Esophagus muscularis mucosa (tissue), 4 donors: ENCODE measurements around the gene PRSS16. TPM values are rescaled to one million over a fixed set of nuclear protein-coding genes. Genes with fewer than 3 reads are reported as not detected.

Experiments used
- DNase-seq: peaks from one replicate; pipeline ENCODE4 v3.0.0-alpha.2; 2017; ENCODE audit errors: extremely low spot score
- H3K27ac ChIP-seq, 4 donors: fragments of 200-600 bp; sonication (generic); replicated peaks in 1 of 4; 1 replicate in 3 of 4; 2 replicates in 1 of 4; pipeline ENCODE4 v1.5.1; 2016 to 2019; ENCODE audit warnings: mild to moderate bottlenecking in 1 of 4
- H3K27me3 ChIP-seq, 4 donors: fragments of 200-600 bp; sonication (generic); one replicate each; pipeline versions ENCODE4 v1.5.1 to v1.6.0; 2016 to 2019
- H3K36me3 ChIP-seq, 4 donors: fragments of 200-600 bp; sonication (generic); one replicate each; pipeline ENCODE4 v1.5.1; 2016 to 2019
- H3K4me1 ChIP-seq, 4 donors: fragments of 200-600 bp; sonication (generic); one replicate each; pipeline ENCODE4 v1.5.1; 2016 to 2019
- H3K4me3 ChIP-seq, 4 donors: fragments of 200-600 bp; sonication (generic); 1 replicate in 2 of 4; 2 replicates in 2 of 4; pipeline ENCODE4 v1.5.1; 2016 to 2019; ENCODE audit warnings: mild to moderate bottlenecking in 4 of 4, moderate library complexity in 1 of 4
- H3K9me3 ChIP-seq, 4 donors: fragments of 200-600 bp; sonication (generic); 1 replicate in 3 of 4; 2 replicates in 1 of 4; pipeline ENCODE4 v1.5.1; 2016 to 2019
- EP300 ChIP-seq: sonication (generic); formaldehyde crosslinking; IDR thresholded peaks from one replicate; pipeline ENCODE4 v1.6.1; 2017; ENCODE audit warnings: antibody characterized with exemption
- POLR2A ChIP-seq: fragments of 450-650 bp; IDR thresholded peaks from one replicate; pipeline ENCODE4 v1.6.1; 2017; ENCODE audit warnings: antibody characterized with exemption, moderate library complexity, mild to moderate bottlenecking, low read depth
- POLR2AphosphoS5 ChIP-seq, 2 donors: sonication (generic); formaldehyde crosslinking; IDR thresholded peaks; one replicate each; pipeline ENCODE4 v1.6.1; 2017; ENCODE audit warnings: antibody characterized with exemption in 2 of 2
- WGBS: methylation state at CpG from one replicate; pipeline ENCODE4 v1.1.5; 2018; 5-methylcytosine and 5-hydroxymethylcytosine counted together
- intact Hi-C: fragments of 100-400 bp; cut with DNase I; formaldehyde crosslinking; loops from one replicate; pipeline ENCODE4 v1.15.1; 2023
- total RNA-seq, 4 donors: library from RNA; depleted of rRNA; stranded (reverse); fragments of >200 nt; gene quantifications; one replicate each; pipeline versions ENCODE4 v1.1.0 to v1.2.1, GENCODE V29; 2016
- TF ChIP-seq, protein P1 (sequence below), 3 experiments: fragments of 200-600 bp in 2 of 3; fragments of 450-650 bp in 1 of 3; sonication (generic) in 2 of 3; IDR thresholded peaks; one replicate each; pipeline ENCODE4 v1.5.1; 2017 to 2019; ENCODE audit warnings: antibody characterized with exemption in 3 of 3, mild to moderate bottlenecking in 2 of 3, moderate library complexity in 1 of 3

PRSS16 gene
- total RNA-seq, 4 donors from 2014 or later, result not detected

DNA sequence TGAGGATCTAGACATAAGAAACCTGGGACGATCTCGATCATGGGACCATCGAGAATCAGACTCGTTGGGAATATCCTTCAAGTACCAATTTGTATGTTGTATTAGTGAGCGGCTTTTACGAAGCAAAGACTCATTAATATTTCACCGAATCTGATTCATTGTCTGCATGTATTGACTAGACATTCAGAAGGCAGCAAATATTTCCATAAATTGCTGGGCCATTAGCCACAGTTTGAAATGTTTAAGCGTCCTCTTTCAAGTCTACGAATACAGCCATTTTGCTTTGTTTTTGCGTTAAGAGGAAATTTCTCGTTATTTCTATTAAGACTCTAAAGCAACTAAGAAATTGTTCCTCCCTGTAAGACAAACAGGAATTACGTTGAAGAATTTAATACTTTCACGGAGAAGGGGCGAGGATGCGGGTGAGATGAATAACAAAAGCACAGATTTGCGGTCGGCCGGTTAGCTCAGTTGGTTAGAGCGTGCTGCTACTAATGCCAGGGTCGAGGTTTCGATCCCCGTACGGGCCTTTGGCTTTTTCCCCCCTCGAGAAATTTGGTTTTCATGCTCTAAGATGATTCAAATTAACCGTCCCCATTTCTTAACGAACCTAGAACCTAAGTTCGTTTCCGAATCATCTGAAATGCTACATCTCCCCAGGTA is 46.1 kb downstream of the PRSS16 start:
- intact Hi-C loops, result no loop called here
- no peak for DNase-seq
- Histone ChIP-seq H3K27ac (no peak overlapping the region), H3K36me3 (no peaks in the 10 kb centered on the region), H3K27me3 (peaks cover 0 to 100% (median 77%) of the 10 kb centered on the region in 4 donors), H3K4me1 (peaks cover 0 to 10% (median 1%) of the 10 kb centered on the region in 4 donors), H3K9me3 (peaks cover 0 to 3% (median 0%) of the 10 kb centered on the region in 4 donors), H3K4me3 (no peak overlapping the region)
- TF ChIP-seq EP300 (no peak), POLR2A (no peak), POLR2AphosphoS5 (IDR thresholded peaks at IDR 0.05) (no peak)
- TF ChIP-seq, protein P1, sequence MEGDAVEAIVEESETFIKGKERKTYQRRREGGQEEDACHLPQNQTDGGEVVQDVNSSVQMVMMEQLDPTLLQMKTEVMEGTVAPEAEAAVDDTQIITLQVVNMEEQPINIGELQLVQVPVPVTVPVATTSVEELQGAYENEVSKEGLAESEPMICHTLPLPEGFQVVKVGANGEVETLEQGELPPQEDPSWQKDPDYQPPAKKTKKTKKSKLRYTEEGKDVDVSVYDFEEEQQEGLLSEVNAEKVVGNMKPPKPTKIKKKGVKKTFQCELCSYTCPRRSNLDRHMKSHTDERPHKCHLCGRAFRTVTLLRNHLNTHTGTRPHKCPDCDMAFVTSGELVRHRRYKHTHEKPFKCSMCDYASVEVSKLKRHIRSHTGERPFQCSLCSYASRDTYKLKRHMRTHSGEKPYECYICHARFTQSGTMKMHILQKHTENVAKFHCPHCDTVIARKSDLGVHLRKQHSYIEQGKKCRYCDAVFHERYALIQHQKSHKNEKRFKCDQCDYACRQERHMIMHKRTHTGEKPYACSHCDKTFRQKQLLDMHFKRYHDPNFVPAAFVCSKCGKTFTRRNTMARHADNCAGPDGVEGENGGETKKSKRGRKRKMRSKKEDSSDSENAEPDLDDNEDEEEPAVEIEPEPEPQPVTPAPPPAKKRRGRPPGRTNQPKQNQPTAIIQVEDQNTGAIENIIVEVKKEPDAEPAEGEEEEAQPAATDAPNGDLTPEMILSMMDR (IDR thresholded peaks at IDR 0.05), result no peak
- 26% methylated on average over 28 of the region's 28 CpGs for WGBS

DNA sequence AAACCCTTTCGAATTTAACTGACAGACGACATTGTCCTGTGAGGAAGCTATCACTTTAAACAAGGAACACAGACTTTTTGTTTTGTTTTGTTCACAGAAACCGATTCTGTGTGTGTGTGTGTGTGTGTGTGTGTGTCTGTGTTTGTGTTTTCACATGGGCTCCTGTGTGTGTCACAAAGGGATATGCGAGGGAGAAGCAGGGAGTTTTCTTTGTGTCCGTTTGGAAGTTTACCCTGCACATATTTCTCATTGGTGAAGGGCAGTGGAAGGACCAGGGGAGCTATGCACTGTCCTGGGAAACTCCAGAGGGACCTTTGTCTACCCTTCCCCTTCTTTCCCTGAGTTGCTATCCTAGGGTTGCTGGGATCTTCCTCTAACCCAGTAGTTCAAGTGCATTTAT is 46.9 kb downstream of the PRSS16 start:
- intact Hi-C loops, result no loop called here
- TF ChIP-seq, protein P1 (IDR thresholded peaks at IDR 0.05), result no peak
- TF ChIP-seq POLR2AphosphoS5 (IDR thresholded peaks at IDR 0.05) (no peak), EP300 (no peak), POLR2A (no peak)
- Histone ChIP-seq H3K36me3 (no peaks in the 10 kb centered on the region), H3K27ac (no peak overlapping the region), H3K4me3 (no peak overlapping the region), H3K4me1 (peaks cover 0 to 10% (median 1%) of the 10 kb centered on the region in 4 donors), H3K27me3 (peaks cover 0 to 100% (median 69%) of the 10 kb centered on the region in 4 donors), H3K9me3 (peaks cover 0 to 3% (median 0%) of the 10 kb centered on the region in 4 donors)
- 28% methylated on average over 5 of the region's 5 CpGs for WGBS
- DNase-seq, result no peak

DNA sequence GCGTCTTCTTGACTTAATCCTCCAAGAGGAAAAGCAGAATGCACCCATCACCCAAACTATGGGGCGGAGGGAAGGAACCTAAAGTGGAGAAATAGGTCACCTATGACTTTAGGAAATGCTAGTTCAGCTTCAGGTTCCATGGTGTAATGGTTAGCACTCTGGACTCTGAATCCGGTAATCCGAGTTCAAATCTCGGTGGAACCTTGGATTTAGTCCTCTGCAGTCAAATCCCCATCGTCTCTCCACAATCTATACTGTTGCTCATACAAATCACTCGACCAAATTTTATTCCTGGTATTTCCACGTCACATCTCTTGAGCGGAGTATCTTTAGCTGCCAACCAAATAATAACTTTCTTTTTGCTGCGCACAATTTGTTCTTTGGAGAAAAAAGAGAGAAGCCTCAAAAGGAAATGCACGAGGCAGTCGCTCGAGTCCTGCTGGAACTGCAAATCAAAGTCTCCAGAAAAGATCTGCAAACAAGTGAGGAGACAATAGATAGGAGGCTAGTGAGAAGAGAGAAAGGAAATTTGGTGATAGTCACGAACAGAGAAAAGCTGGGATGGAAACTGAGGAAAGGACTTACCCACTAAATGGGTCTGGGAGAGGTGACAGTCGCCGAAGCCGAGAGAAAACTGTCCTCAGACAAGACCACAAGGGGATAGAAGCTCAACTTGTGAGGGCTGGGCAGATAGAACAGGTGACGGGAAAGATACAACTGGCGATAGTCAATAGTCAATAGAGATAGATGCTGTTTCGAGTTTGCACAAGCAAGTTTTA is 48.0 kb downstream of the PRSS16 start:
- no peak for TF ChIP-seq POLR2AphosphoS5 (IDR thresholded peaks at IDR 0.05)
- TF ChIP-seq EP300, result no peak
- TF ChIP-seq, protein P1 (IDR thresholded peaks at IDR 0.05), result no peak
- TF ChIP-seq POLR2A, result no peak
- Histone ChIP-seq H3K4me1 (peaks cover 0 to 10% (median 1%) of the 10 kb centered on the region in 4 donors), H3K9me3 (peaks cover 0 to 3% (median 0%) of the 10 kb centered on the region in 4 donors), H3K4me3 (no peak overlapping the region), H3K36me3 (no peaks in the 10 kb centered on the region), H3K27me3 (peaks cover 0 to 100% (median 63%) of the 10 kb centered on the region in 4 donors), H3K27ac (no peak overlapping the region)
- intact Hi-C loops, result no loop called here
- no peak for DNase-seq
- 7% methylated on average over 20 of the region's 20 CpGs for WGBS

DNA sequence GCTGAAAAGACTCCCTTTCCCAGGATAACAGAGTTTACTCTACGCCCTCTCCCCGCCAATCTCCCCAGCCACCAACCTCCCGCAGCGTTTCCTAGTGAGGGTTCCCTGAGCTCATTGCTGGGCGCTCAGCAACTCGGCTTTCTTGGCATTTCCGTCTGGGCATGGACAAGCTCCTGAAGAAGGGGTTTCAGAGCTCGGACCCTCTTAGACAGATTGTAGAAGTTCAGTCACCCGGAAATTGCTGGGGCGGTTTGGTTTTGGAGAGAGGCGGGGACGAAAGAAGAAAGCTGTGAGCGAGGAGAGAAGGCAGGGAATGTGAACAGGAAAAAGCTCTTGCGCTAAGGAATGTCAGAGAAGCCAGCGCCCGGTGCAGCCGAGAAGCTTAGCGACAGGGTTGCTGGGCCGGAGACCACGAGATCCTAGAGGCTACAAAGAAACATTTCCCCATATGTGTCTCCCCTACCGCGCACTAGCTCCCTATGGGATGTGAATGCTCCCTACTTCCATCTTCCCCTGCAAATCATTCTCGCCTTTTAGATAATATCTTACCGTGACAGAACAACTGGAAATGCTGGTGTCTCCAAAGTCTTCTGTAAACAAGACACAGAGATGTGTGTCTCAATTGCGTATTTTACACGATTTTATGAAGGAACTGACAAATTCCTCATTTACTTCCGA is 48.7 kb downstream of the PRSS16 start:
- peaks cover 0 to under 1% (median 0%) of the 10 kb centered on the region in 4 donors for H3K9me3 ChIP-seq
- H3K4me1 ChIP-seq, result peaks cover 0 to 10% (median 1%) of the 10 kb centered on the region in 4 donors
- H3K27ac ChIP-seq, result no peak overlapping the region
- H3K36me3 ChIP-seq, result no peaks in the 10 kb centered on the region
- DNase-seq, result no peak
- intact Hi-C loops, result no loop called here
- 4% methylated on average over 27 of the region's 27 CpGs for WGBS
- TF ChIP-seq POLR2AphosphoS5 (IDR thresholded peaks at IDR 0.05) (no peak), POLR2A (no peak), EP300 (no peak)
- TF ChIP-seq, protein P1 (IDR thresholded peaks at IDR 0.05), result no peak
- H3K4me3 ChIP-seq, result no peak overlapping the region
- peaks cover 0 to 100% (median 62%) of the 10 kb centered on the region in 4 donors for H3K27me3 ChIP-seq
